PC-3 (cell line): ENCODE measurements around the gene KRT6A. TPM values are rescaled to one million over a fixed set of nuclear protein-coding genes. Genes with fewer than 3 reads are reported as not detected.

Source experiments
- ATAC-seq: fragments of 200-7000 bp; cut with Tn5 transposase; 2 replicates; pipeline ENCODE4 v1.9.1; 2020; ENCODE audit warnings: mild to moderate bottlenecking, moderate library complexity
- BruUV-seq: library from RNA; stranded (reverse); fragments of 400-500 nt; replicated peaks from 2 replicates; lab custom pipeline; 2021; lab: Mats Ljungman, UMichigan
- CTCF ChIA-PET: fragments of 300-600 bp; sonication (Branson Sonifier 250); formaldehyde crosslinking; loops from one replicate; lab custom pipeline; 2022; ENCODE audit warnings: antibody characterized with exemption; lab: Charles Lee
- POLR2A ChIA-PET: fragments of 300-600 bp; sonication (Branson Sonifier 250); formaldehyde crosslinking; loops from one replicate; lab custom pipeline; 2022; ENCODE audit warnings: antibody characterized with exemption; ENCODE audit not compliant: unreplicated experiment; lab: Charles Lee
- DNase-seq: peaks from one replicate; pipeline ENCODE4 v3.0.0-alpha.2; 2015
- H2AFZ ChIP-seq: fragments of 300-600 bp; sonication (generic); 2 replicates; pipeline ENCODE4 v1.6.0; 2016; ENCODE audit warnings: antibody characterized with exemption, low read length
- H3F3A ChIP-seq: fragments of 300-600 bp; sonication (generic); one replicate; pipeline ENCODE4 v1.6.0; 2017; ENCODE audit warnings: antibody characterized with exemption, low read length, control low read depth, mild to moderate bottlenecking; ENCODE audit not compliant: unreplicated experiment
- H3K27ac ChIP-seq: fragments of 300-600 bp; sonication (generic); 2 replicates; pipeline ENCODE4 v1.5.1; 2016; ENCODE audit warnings: mild to moderate bottlenecking, low read length
- H3K27me3 ChIP-seq: fragments of 300-600 bp; sonication (generic); 2 replicates; pipeline ENCODE4 v1.6.1; 2016; ENCODE audit warnings: low read length, mixed read lengths
- H3K36me3 ChIP-seq: fragments of 300-600 bp; sonication (generic); 2 replicates; pipeline ENCODE4 v1.6.1; 2016; ENCODE audit warnings: low read depth, mixed run types, low read length, mixed read lengths
- H3K4me1 ChIP-seq: fragments of 300-600 bp; sonication (generic); 2 replicates; pipeline ENCODE4 v1.5.1; 2016; ENCODE audit warnings: low read length; ENCODE audit not compliant: insufficient read depth
- H3K4me2 ChIP-seq: fragments of 300-600 bp; sonication (generic); 2 replicates; pipeline ENCODE4 v1.6.0; 2016; ENCODE audit warnings: low read length
- H3K4me3 ChIP-seq: fragments of 300-600 bp; sonication (generic); 2 replicates; pipeline ENCODE4 v1.5.1; 2016; ENCODE audit warnings: mild to moderate bottlenecking, low read length, mixed read lengths
- H3K79me2 ChIP-seq: fragments of 300-600 bp; sonication (generic); 2 replicates; pipeline ENCODE4 v1.6.1; 2017; ENCODE audit warnings: low read length, mixed read lengths
- H3K9ac ChIP-seq: fragments of 300-600 bp; sonication (generic); 2 replicates; pipeline ENCODE4 v1.6.0; 2016; ENCODE audit warnings: mild to moderate bottlenecking, low read length
- H3K9me2 ChIP-seq: fragments of 300-600 bp; sonication (generic); replicated peaks from 2 replicates; pipeline ENCODE4 v1.6.1; 2016; ENCODE audit warnings: mixed run types, low read length, mixed read lengths
- H3K9me3 ChIP-seq: fragments of 300-600 bp; sonication (generic); 2 replicates; pipeline ENCODE4 v1.6.1; 2016; ENCODE audit warnings: low read length, mixed read lengths
- H4K20me1 ChIP-seq: fragments of 300-600 bp; sonication (generic); 2 replicates; pipeline ENCODE4 v1.6.1; 2016; ENCODE audit warnings: low read length, mixed read lengths
- EZH2 ChIP-seq: fragments of 300-600 bp; sonication (generic); IDR thresholded peaks from one replicate; pipeline ENCODE4 v1.6.1; 2017; ENCODE audit warnings: antibody characterized with exemption, mild to moderate bottlenecking, low read length; ENCODE audit not compliant: unreplicated experiment
- EZH2phosphoT487 ChIP-seq: fragments of 300-600 bp; sonication (generic); IDR thresholded peaks from 2 replicates; pipeline ENCODE4 v1.6.1; 2018; ENCODE audit warnings: mild to moderate bottlenecking, antibody characterized with exemption, low read length, borderline replicate concordance
- intact Hi-C: fragments of 100-400 bp; cut with micrococcal nuclease; formaldehyde crosslinking; loops from 2 replicates; pipeline ENCODE4 v1.9.0; 2023
- total RNA-seq: library from RNA; depleted of rRNA; stranded (reverse); fragments of >200 nt; gene quantifications from 2 replicates; pipeline ENCODE4 v1.2.3, GENCODE V29; 2014
- TF ChIP-seq, protein P1 (sequence below): fragments of 300-600 bp; sonication (generic); conservative IDR thresholded peaks from 2 replicates; pipeline ENCODE4 v1.5.1; 2017; ENCODE audit warnings: antibody characterized with exemption, low read depth, mild to moderate bottlenecking, low read length

The KRT6A gene
- total RNA-seq, 1 experiment from 2014 or later: 46.3 TPM

DNA sequence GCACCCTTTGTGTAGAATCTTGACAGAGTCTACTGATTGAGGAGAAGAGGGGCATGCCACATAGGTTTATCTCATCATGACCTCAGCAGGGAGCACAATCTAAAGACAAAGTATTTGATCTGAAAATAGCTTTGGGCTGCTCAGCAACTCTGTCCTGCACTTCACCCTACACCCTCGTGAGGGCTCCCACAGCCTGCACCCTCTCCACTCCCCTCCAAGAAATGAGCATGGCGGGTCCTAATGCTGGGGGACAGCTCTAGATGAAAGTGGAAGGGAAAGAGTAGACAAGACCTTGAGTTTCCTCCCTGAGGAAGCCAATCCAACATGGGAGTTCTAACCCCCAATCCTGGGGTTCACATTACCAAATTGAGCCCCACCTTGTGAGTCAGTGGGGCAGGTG lies 37.8 kb upstream of the KRT6A start:
- POLR2A ChIA-PET: no interaction called here
- Histone ChIP-seq H3K9me2 (no peaks in the 10 kb centered on the region), H3K79me2 (no peaks in the 10 kb centered on the region), H3K4me2 (no peak overlapping the region), H3K4me3 (no peak overlapping the region), H3K4me1 (no peaks in the 10 kb centered on the region), H3K27me3 (no peaks in the 10 kb centered on the region), H3K36me3 (no peaks in the 10 kb centered on the region), H4K20me1 (no peaks in the 10 kb centered on the region), H3K9ac (no peak overlapping the region), H3F3A (no peaks in the 10 kb centered on the region), H3K9me3 (no peaks in the 10 kb centered on the region), H2AFZ (no peak overlapping the region), H3K27ac (no peak overlapping the region)
- DNase-seq: no peak
- TF ChIP-seq, protein P1, sequence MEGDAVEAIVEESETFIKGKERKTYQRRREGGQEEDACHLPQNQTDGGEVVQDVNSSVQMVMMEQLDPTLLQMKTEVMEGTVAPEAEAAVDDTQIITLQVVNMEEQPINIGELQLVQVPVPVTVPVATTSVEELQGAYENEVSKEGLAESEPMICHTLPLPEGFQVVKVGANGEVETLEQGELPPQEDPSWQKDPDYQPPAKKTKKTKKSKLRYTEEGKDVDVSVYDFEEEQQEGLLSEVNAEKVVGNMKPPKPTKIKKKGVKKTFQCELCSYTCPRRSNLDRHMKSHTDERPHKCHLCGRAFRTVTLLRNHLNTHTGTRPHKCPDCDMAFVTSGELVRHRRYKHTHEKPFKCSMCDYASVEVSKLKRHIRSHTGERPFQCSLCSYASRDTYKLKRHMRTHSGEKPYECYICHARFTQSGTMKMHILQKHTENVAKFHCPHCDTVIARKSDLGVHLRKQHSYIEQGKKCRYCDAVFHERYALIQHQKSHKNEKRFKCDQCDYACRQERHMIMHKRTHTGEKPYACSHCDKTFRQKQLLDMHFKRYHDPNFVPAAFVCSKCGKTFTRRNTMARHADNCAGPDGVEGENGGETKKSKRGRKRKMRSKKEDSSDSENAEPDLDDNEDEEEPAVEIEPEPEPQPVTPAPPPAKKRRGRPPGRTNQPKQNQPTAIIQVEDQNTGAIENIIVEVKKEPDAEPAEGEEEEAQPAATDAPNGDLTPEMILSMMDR: no peak
- TF ChIP-seq EZH2phosphoT487 (no peak), EZH2 (no peak)
- CTCF ChIA-PET: no interaction called here
- BruUV-seq: no TSS peak
- intact Hi-C loops: no loop called here
- no peak for ATAC-seq

DNA sequence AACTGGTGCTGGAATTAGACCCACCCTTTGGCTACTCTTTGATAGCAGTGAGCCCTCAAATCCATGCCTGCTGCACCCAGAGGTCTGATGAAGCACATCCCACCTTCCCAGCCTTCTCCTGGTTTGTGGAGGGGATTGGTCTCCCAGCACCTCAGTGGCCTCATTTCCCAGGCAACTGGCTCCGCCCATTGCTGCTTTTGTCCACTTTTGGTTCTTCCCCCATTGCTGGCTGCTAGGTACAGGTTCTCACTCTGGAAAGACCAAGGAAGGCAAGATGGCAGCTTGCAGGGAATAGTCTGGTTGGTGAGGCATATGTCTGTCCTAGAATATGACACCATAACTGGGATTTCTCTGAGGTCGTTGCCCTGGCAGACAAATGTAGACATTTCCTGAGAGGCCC lies 37.3 kb upstream of the KRT6A start:
- H3F3A ChIP-seq: no peaks in the 10 kb centered on the region
- H3K9me3 ChIP-seq: no peaks in the 10 kb centered on the region
- no peak overlapping the region for H3K4me2 ChIP-seq
- H4K20me1 ChIP-seq: no peaks in the 10 kb centered on the region
- no peaks in the 10 kb centered on the region for H3K9me2 ChIP-seq
- no peaks in the 10 kb centered on the region for H3K36me3 ChIP-seq
- DNase-seq: no peak
- no peaks in the 10 kb centered on the region for H3K4me1 ChIP-seq
- H3K79me2 ChIP-seq: no peaks in the 10 kb centered on the region
- no peak overlapping the region for H3K4me3 ChIP-seq
- ATAC-seq: no peak
- no TSS peak for BruUV-seq
- POLR2A ChIA-PET: no interaction called here
- no peaks in the 10 kb centered on the region for H3K27me3 ChIP-seq
- intact Hi-C loops: no loop called here
- H3K9ac ChIP-seq: no peak overlapping the region
- TF ChIP-seq, protein P1: no peak
- no peak for TF ChIP-seq EZH2
- TF ChIP-seq EZH2phosphoT487: no peak
- CTCF ChIA-PET: no interaction called here
- H2AFZ ChIP-seq: no peak overlapping the region
- no peak overlapping the region for H3K27ac ChIP-seq

DNA sequence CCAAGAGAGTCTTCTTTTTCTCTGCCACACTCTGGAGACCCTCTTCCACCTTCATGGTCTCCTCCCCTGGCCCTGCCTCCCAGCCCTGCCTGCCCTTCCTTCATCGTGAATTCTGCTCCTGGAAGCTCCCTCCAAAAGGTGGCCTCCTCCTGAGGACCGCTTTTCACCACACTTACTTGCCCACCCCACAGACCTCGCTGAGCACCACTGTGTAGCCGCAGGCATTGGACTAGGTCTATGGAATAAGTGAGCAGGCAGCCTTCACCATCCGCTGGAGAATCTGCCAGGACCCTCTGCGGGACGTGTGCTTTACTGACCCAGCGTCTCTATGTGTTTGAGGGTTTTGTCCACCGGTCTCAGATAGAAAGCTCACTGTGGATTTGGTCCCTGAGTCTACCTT lies 36.8 kb upstream of the KRT6A start:
- Histone ChIP-seq H3K4me1 (no peaks in the 10 kb centered on the region), H3K9me3 (no peaks in the 10 kb centered on the region), H3K4me3 (no peak overlapping the region), H3K9me2 (no peaks in the 10 kb centered on the region), H3K36me3 (no peaks in the 10 kb centered on the region), H3K27ac (no peak overlapping the region), H2AFZ (no peak overlapping the region), H3K4me2 (no peak overlapping the region), H3K79me2 (no peaks in the 10 kb centered on the region), H3F3A (no peaks in the 10 kb centered on the region), H3K27me3 (no peaks in the 10 kb centered on the region), H4K20me1 (no peaks in the 10 kb centered on the region), H3K9ac (no peak overlapping the region)
- TF ChIP-seq, protein P1: no peak
- TF ChIP-seq EZH2 (no peak), EZH2phosphoT487 (no peak)
- intact Hi-C loops: no loop called here
- no peak for DNase-seq
- ChIA-PET CTCF (no interaction called here), POLR2A (no interaction called here)
- no TSS peak for BruUV-seq
- ATAC-seq: no peak
